ENCODE measurements around the gene CHSY1. TPM values are rescaled to one million over a fixed set of nuclear protein-coding genes. Genes with fewer than 3 reads are reported as not detected.

Gene CHSY1
- total RNA-seq, 1 donor from 2014 or later, result 28.0 TPM

DNA sequence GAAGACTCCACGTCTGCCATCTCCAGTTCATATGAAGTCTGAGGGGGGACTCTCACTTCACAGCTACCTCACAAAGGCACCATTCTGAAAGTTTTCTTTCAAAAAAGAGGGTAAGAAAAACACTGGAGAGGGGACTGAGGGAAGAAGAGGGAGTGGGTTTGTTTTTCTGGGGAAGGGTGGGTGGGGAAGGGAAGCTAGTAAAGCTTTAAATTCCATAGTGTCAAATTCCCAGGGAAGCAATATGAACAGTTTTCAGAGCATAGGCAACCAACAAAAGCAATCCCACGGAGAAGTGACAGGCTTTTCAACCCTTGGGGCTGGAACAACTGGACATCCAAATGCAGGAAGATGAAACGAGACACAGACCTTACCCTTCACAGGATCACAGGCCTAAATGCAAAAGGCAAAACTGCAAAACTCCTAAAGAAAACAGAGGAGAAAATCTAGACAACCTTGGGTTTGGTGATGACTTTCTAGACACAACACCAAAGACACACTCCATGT is 61.7 kb downstream of the CHSY1 start:
- no peak for TF ChIP-seq POLR2A (IDR thresholded peaks at IDR 0.05)
- TF ChIP-seq, protein P1, sequence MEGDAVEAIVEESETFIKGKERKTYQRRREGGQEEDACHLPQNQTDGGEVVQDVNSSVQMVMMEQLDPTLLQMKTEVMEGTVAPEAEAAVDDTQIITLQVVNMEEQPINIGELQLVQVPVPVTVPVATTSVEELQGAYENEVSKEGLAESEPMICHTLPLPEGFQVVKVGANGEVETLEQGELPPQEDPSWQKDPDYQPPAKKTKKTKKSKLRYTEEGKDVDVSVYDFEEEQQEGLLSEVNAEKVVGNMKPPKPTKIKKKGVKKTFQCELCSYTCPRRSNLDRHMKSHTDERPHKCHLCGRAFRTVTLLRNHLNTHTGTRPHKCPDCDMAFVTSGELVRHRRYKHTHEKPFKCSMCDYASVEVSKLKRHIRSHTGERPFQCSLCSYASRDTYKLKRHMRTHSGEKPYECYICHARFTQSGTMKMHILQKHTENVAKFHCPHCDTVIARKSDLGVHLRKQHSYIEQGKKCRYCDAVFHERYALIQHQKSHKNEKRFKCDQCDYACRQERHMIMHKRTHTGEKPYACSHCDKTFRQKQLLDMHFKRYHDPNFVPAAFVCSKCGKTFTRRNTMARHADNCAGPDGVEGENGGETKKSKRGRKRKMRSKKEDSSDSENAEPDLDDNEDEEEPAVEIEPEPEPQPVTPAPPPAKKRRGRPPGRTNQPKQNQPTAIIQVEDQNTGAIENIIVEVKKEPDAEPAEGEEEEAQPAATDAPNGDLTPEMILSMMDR (IDR thresholded peaks at IDR 0.05), result no peak
- TF ChIP-seq POLR2AphosphoS5 (IDR thresholded peaks at IDR 0.05; ENCODE audit: insufficient read depth in 1 of 2, low read depth in 1 of 2), result no peak
- no peaks in the 10 kb centered on the region for H3K9me3 ChIP-seq
- intact Hi-C loops (cut with DNase I), result loop anchor here (10.0 kb wide), 1 partner anchor 55 kb away; no protein-coding TSS in a partner anchor
- no peaks in the 10 kb centered on the region for H3K36me3 ChIP-seq
- no peak for DNase-seq (ENCODE audit: extremely low spot score in 2 of 2)
- peaks cover 93% of the 10 kb centered on the region for H3K4me1 ChIP-seq
- H3K4me3 ChIP-seq, result no peak overlapping the region
- no peaks in the 10 kb centered on the region for H3K27me3 ChIP-seq
- H3K27ac ChIP-seq, result peak overlapping the region; percentile 80

DNA sequence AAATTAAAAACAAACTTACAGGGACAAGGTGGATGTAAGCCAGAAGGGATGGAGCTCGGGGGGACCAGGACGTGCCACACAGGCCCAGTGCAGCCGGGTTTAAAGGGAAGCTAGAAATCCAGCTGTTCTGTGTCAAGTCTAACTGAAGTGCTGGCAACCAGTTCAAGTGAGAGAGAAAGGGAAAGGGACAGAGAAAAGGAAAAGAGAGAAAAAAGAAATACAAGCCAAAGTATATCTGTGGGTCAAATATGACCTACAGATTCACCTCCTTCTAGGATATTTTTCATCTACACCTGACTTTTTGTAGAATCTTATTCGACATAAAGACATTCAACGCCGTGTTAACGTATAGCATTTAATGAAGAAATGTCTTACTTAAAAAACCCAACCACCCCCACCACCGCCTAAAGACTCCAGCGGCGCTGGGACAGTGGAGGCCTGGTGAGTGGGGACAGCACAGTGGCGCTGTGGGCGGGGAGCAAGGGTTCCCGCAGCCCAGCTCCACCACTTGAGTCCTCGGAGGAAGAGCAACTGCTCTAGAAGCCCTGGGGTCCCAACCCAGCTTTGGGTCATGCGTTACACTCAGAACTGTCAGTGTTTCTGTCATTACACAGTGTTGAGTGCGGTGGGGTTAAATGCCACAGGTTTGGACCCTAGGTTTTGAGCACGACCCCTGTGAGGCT is 62.3 kb downstream of the CHSY1 start:
- H3K4me3 ChIP-seq, result peak overlapping the region; percentile 26 to 37
- H3K27ac ChIP-seq, result peak overlapping the region; percentile 80
- no peak for DNase-seq (ENCODE audit: extremely low spot score in 2 of 2)
- peaks cover 87% of the 10 kb centered on the region for H3K4me1 ChIP-seq
- H3K36me3 ChIP-seq, result no peaks in the 10 kb centered on the region
- intact Hi-C loops (cut with DNase I), result loop anchor here (10.0 kb wide), 1 partner anchor 55 kb away; no protein-coding TSS in a partner anchor
- peak in 1 of 2 donors; percentile 5 for TF ChIP-seq POLR2AphosphoS5 (IDR thresholded peaks at IDR 0.05; ENCODE audit: insufficient read depth in 1 of 2, low read depth in 1 of 2)
- no peak for TF ChIP-seq POLR2A (IDR thresholded peaks at IDR 0.05)
- no peaks in the 10 kb centered on the region for H3K27me3 ChIP-seq
- no peaks in the 10 kb centered on the region for H3K9me3 ChIP-seq

DNA sequence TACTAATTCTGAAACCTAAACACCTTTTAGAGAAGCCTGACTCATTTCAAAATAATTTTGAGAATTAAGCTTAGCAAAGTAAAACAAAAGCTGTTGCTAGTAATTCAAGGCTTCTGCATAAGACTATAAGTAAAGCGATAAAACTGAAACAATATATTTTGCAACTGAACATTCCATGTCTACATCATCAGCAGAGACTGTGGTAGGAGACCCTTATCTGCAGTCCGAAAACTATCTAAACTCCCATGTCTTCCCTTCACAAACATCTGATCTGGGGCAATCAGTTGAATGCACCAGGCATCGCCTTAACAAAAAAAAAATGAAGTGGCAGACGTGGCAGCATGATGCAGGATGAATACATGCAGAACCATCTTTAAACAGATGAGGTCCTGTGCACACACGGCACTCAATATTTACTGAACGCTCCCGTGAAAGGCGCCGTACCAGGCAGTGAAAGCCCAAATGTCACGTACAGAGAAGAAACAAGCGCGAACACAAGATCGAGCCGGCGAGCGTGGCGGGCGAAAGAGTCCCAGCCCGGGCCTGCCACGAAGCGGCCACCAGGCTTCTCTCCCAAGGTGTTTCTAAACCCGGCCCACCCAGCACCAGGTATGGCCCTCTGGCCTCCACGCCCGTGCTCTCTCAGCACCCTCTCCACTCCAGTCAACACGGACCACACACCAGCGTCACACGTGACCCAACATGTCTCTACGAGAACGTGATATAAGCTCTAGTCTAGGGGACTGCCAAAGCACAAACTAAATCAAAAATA is 63.0 kb downstream of the CHSY1 start:
- no peaks in the 10 kb centered on the region for H3K36me3 ChIP-seq
- H3K4me1 ChIP-seq, result peaks cover 83% of the 10 kb centered on the region
- H3K27ac ChIP-seq, result peak overlapping the region; percentile 80
- no peaks in the 10 kb centered on the region for H3K9me3 ChIP-seq
- peak overlapping the region; percentile 30 to 37 for H3K4me3 ChIP-seq
- H3K27me3 ChIP-seq, result no peaks in the 10 kb centered on the region
- peak in 1 of 2 donors; percentile 46 for TF ChIP-seq POLR2AphosphoS5 (IDR thresholded peaks at IDR 0.05; ENCODE audit: insufficient read depth in 1 of 2, low read depth in 1 of 2)
- TF ChIP-seq, protein P1 (IDR thresholded peaks at IDR 0.05), result no peak
- intact Hi-C loops (cut with DNase I), result no loop called here
- peak in 1 of 2 donors; percentile 88 for DNase-seq (ENCODE audit: extremely low spot score in 2 of 2)

GRCh38 chr15:101187820-101188636 is 63.8 kb downstream of the CHSY1 start:
- intact Hi-C loops (cut with DNase I), result no loop called here
- H3K9me3 ChIP-seq, result no peaks in the 10 kb centered on the region
- TF ChIP-seq, protein P1 (IDR thresholded peaks at IDR 0.05), result no peak
- TF ChIP-seq POLR2AphosphoS5 (IDR thresholded peaks at IDR 0.05; ENCODE audit: insufficient read depth in 1 of 2, low read depth in 1 of 2) (no peak), POLR2A (IDR thresholded peaks at IDR 0.05) (no peak)
- DNase-seq (ENCODE audit: extremely low spot score in 2 of 2), result peak in 1 of 2 donors; percentile 84
- H3K4me1 ChIP-seq, result peaks cover 83% of the 10 kb centered on the region
- no peaks in the 10 kb centered on the region for H3K27me3 ChIP-seq
- H3K27ac ChIP-seq, result peak overlapping the region; percentile 80
- peak overlapping the region; percentile 30 to 37 for H3K4me3 ChIP-seq
- no peaks in the 10 kb centered on the region for H3K36me3 ChIP-seq

DNA sequence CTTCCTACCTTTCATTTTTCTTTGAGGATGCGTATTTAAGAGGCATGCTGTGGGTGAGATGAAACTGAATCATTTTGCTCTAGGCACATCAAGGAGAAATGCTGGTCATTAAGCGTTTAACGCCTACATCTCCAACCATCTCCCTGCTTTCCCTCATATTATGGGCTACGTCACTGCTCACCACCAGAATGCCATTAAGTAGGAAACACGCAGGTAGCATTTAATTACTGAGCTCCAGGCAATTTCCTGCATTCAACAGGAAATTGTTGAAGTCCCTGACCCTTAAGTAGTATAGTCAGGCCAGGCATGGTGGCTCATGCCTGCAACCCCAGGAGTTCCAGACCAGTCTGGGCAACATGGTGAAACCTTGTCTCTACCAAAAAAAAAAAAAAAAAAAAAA is 66.1 kb downstream of the CHSY1 start:
- TF ChIP-seq, protein P1 (IDR thresholded peaks at IDR 0.05), result no peak
- TF ChIP-seq POLR2AphosphoS5 (IDR thresholded peaks at IDR 0.05; ENCODE audit: insufficient read depth in 1 of 2, low read depth in 1 of 2) (no peak), POLR2A (IDR thresholded peaks at IDR 0.05) (no peak)
- no peaks in the 10 kb centered on the region for H3K27me3 ChIP-seq
- H3K36me3 ChIP-seq, result no peaks in the 10 kb centered on the region
- H3K4me1 ChIP-seq, result peaks cover 71% of the 10 kb centered on the region
- H3K9me3 ChIP-seq, result no peaks in the 10 kb centered on the region
- H3K27ac ChIP-seq, result no peak overlapping the region
- DNase-seq (ENCODE audit: extremely low spot score in 2 of 2), result no peak
- no peak overlapping the region for H3K4me3 ChIP-seq
- intact Hi-C loops (cut with DNase I), result no loop called here
